Neural cell (in vitro differentiated cells): ENCODE data around the gene TMEM164.

Source experiments
- CTCF ChIP-seq: fragments of 450-650 bp; IDR thresholded peaks from 2 replicates; pipeline ENCODE4 v1.5.1; 2014; ENCODE audit warnings: antibody characterized with exemption, mild to moderate bottlenecking, moderate library complexity; ENCODE audit not compliant: poor library complexity, severe bottlenecking
- EP300 ChIP-seq: fragments of 450-650 bp; conservative IDR thresholded peaks from 2 replicates; pipeline ENCODE4 v1.6.1; 2014; ENCODE audit warnings: antibody characterized with exemption, mild to moderate bottlenecking, moderate library complexity; ENCODE audit not compliant: poor library complexity, severe bottlenecking
- POLR2AphosphoS5 ChIP-seq: IDR thresholded peaks from 2 replicates; pipeline ENCODE4 v1.6.1; 2012

GRCh38 chrX:110055616-110056015 lies 52.7 kb downstream of the TMEM164 start:
- TF ChIP-seq CTCF (no peak), POLR2AphosphoS5 (no peak), EP300 (no peak)
